ENCODE measurements around the gene PRKCB.

PRKCB gene

GRCh38 chr16:23981429-23982399 lies 145.9 kb downstream of the PRKCB start:
- H3K9me3 ChIP-seq (ENCODE audit: control insufficient read depth, insufficient read depth, low read length), result no peaks in the 10 kb centered on the region
- H3K9ac ChIP-seq (ENCODE audit: low read depth, low read length), result no peak overlapping the region
- no peak overlapping the region for H3K4me3 ChIP-seq (ENCODE audit: low read depth, low read length)
- H3K4me1 ChIP-seq (ENCODE audit: control insufficient read depth, insufficient read depth, low read length), result no peaks in the 10 kb centered on the region
- H3K36me3 ChIP-seq (ENCODE audit: control insufficient read depth, insufficient read depth, low read length), result no peaks in the 10 kb centered on the region
- no peak overlapping the region for H3K27ac ChIP-seq (ENCODE audit: low read depth, low read length)
- H3K27me3 ChIP-seq (ENCODE audit: control insufficient read depth, insufficient read depth, low read length), result no peaks in the 10 kb centered on the region

DNA sequence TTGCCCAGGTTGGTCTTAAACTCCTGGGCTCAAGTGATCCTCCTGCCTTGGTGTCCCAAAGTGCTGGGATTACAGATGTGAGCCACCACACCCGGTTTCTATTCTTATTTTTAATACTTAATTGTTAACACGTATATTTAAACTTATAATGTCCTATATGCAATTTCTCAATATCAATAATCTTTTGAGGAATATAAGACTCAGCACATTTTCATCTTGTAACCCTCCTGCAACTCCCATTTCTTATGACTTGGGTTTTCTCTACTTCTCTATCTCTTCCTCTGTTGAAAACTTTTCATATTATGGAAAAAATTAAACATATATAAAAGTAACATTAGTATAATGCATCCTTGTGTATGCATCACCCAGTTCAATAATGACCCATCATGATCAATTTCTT lies 150.7 kb downstream of the PRKCB start:
- no peaks in the 10 kb centered on the region for H3K4me1 ChIP-seq (ENCODE audit: control insufficient read depth, insufficient read depth, low read length)
- H3K27ac ChIP-seq (ENCODE audit: low read depth, low read length), result no peak overlapping the region
- no peaks in the 10 kb centered on the region for H3K9me3 ChIP-seq (ENCODE audit: control insufficient read depth, insufficient read depth, low read length)
- H3K27me3 ChIP-seq (ENCODE audit: control insufficient read depth, insufficient read depth, low read length), result no peaks in the 10 kb centered on the region
- no peak overlapping the region for H3K9ac ChIP-seq (ENCODE audit: low read depth, low read length)
- no peak overlapping the region for H3K4me3 ChIP-seq (ENCODE audit: low read depth, low read length)
- no peaks in the 10 kb centered on the region for H3K36me3 ChIP-seq (ENCODE audit: control insufficient read depth, insufficient read depth, low read length)

- Histone ChIP-seq H3K4me1 (ENCODE audit: control insufficient read depth, insufficient read depth, low read length) (no peaks in the 10 kb centered on the region), H3K9me3 (ENCODE audit: control insufficient read depth, insufficient read depth, low read length) (no peaks in the 10 kb centered on the region), H3K4me3 (ENCODE audit: low read depth, low read length) (no peak overlapping the region), H3K36me3 (ENCODE audit: control insufficient read depth, insufficient read depth, low read length) (no peaks in the 10 kb centered on the region), H3K27me3 (ENCODE audit: control insufficient read depth, insufficient read depth, low read length) (no peaks in the 10 kb centered on the region), H3K9ac (ENCODE audit: low read depth, low read length) (no peak overlapping the region), H3K27ac (ENCODE audit: low read depth, low read length) (no peak overlapping the region)
Measured at GRCh38 chr16:23987443-23987842, 151.7 kb downstream of the PRKCB start.

DNA sequence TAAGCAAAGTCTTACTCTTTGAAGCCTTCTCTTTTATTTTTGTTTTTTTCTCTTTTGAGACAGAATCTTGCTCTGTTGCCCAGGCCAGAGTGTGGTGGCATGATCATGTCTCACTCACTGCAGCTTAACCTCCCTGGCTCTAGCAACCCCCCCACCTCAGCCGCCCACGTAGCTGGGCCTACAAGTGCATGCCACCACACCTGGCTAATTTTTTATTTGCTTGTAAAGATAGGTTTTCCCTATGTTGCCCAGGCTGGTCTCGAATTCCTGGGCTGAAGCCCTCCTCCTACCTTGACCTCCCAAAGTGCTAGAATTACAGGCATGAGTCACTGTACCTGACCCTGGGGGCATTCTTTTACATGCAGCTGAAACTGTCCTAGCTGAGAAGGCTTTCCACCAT lies 154.7 kb downstream of the PRKCB start:
- H3K4me3 ChIP-seq (ENCODE audit: low read depth, low read length), result no peak overlapping the region
- peaks cover 4% of the 10 kb centered on the region; the same call in 1 of the 2 replicates for H3K4me1 ChIP-seq (ENCODE audit: control insufficient read depth, insufficient read depth, low read length)
- H3K9me3 ChIP-seq (ENCODE audit: control insufficient read depth, insufficient read depth, low read length), result no peaks in the 10 kb centered on the region
- H3K27me3 ChIP-seq (ENCODE audit: control insufficient read depth, insufficient read depth, low read length), result no peaks in the 10 kb centered on the region
- H3K27ac ChIP-seq (ENCODE audit: low read depth, low read length), result no peak overlapping the region
- no peak overlapping the region for H3K9ac ChIP-seq (ENCODE audit: low read depth, low read length)
- no peaks in the 10 kb centered on the region for H3K36me3 ChIP-seq (ENCODE audit: control insufficient read depth, insufficient read depth, low read length)

- no peaks in the 10 kb centered on the region for H3K36me3 ChIP-seq (ENCODE audit: control insufficient read depth, insufficient read depth, low read length)
- no peak overlapping the region for H3K27ac ChIP-seq (ENCODE audit: low read depth, low read length)
- no peak overlapping the region for H3K9ac ChIP-seq (ENCODE audit: low read depth, low read length)
- peaks cover 4% of the 10 kb centered on the region; the same call in 1 of the 2 replicates for H3K4me1 ChIP-seq (ENCODE audit: control insufficient read depth, insufficient read depth, low read length)
- H3K4me3 ChIP-seq (ENCODE audit: low read depth, low read length), result no peak overlapping the region
- no peaks in the 10 kb centered on the region for H3K9me3 ChIP-seq (ENCODE audit: control insufficient read depth, insufficient read depth, low read length)
- no peaks in the 10 kb centered on the region for H3K27me3 ChIP-seq (ENCODE audit: control insufficient read depth, insufficient read depth, low read length)
Measured at GRCh38 chr16:23991066-23991465, 155.3 kb downstream of the PRKCB start.

DNA sequence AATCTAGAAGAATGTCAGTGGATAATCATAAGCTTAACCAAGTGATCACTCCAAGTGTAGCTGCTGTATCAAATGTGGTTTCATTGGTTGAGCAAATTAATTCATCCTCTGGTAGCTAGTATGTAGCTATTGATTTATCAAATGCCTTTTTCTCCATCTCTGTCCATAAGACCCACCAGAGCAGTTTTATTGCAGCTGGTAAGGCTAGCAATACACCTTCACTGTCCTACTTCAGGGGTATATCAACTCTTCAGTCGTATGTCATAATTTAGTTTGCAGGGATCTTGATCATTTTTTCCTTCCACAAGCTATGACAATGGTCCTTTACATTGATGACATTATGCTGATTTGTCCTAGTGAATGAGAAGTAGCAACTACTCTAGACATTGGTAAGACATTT lies 158.8 kb downstream of the PRKCB start:
- H3K36me3 ChIP-seq (ENCODE audit: control insufficient read depth, insufficient read depth, low read length), result no peaks in the 10 kb centered on the region

DNA sequence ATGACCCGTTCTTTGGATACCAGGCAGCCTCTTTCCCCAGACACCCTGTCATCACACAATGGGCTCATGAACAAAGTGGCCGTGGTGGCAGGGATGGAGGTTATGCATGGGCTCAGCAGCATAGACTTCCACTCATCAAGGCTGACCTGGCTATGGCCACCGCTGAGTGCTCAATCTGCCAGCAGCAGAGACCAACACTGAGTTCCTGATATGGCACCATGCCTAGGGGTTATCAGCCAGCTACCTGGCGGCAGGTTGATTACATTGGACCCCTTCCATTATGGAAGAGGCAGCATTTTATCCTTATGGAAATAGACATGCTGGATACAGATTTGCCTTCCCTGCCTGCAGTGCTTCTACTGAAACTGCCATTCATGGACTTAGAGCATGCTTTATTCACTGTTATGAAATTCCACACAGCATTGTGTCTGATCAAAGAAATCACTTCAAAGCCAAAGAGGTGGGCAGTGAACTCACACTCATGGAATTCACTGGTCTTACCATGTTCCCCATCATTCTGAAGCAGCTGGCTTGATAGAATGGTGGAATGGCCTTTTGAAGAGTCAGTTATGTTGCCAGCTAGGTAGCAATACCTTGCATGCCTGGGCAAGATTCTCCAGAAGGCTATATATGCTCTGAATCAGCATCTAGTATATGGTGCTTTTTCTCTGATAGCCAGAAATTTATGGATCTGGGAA lies 160.6 kb downstream of the PRKCB start:
- H3K27me3 ChIP-seq (ENCODE audit: control insufficient read depth, insufficient read depth, low read length), result no peaks in the 10 kb centered on the region
- H3K4me3 ChIP-seq (ENCODE audit: low read depth, low read length), result no peak overlapping the region
- H3K9me3 ChIP-seq (ENCODE audit: control insufficient read depth, insufficient read depth, low read length), result no peaks in the 10 kb centered on the region

More for the DNA sequence above, 158.8 kb downstream of the PRKCB start:
- H3K27me3 ChIP-seq (ENCODE audit: control insufficient read depth, insufficient read depth, low read length), result no peaks in the 10 kb centered on the region
- H3K27ac ChIP-seq (ENCODE audit: low read depth, low read length), result no peak overlapping the region
- H3K4me3 ChIP-seq (ENCODE audit: low read depth, low read length), result no peak overlapping the region
- no peak overlapping the region for H3K9ac ChIP-seq (ENCODE audit: low read depth, low read length)
- peaks cover 4% of the 10 kb centered on the region; the same call in 1 of the 2 replicates for H3K4me1 ChIP-seq (ENCODE audit: control insufficient read depth, insufficient read depth, low read length)
- H3K9me3 ChIP-seq (ENCODE audit: control insufficient read depth, insufficient read depth, low read length), result no peaks in the 10 kb centered on the region

GRCh38 chr16:23998771-23999170 lies 163.0 kb downstream of the PRKCB start:
- H3K36me3 ChIP-seq (ENCODE audit: control insufficient read depth, insufficient read depth, low read length), result no peaks in the 10 kb centered on the region
- no peak overlapping the region for H3K27ac ChIP-seq (ENCODE audit: low read depth, low read length)
- H3K27me3 ChIP-seq (ENCODE audit: control insufficient read depth, insufficient read depth, low read length), result no peaks in the 10 kb centered on the region
- no peak overlapping the region for H3K4me3 ChIP-seq (ENCODE audit: low read depth, low read length)
- H3K4me1 ChIP-seq (ENCODE audit: control insufficient read depth, insufficient read depth, low read length), result no peaks in the 10 kb centered on the region
- no peak overlapping the region for H3K9ac ChIP-seq (ENCODE audit: low read depth, low read length)
- H3K9me3 ChIP-seq (ENCODE audit: control insufficient read depth, insufficient read depth, low read length), result no peaks in the 10 kb centered on the region

More for the DNA sequence above, 160.6 kb downstream of the PRKCB start:
- no peak overlapping the region for H3K27ac ChIP-seq (ENCODE audit: low read depth, low read length)
- no peaks in the 10 kb centered on the region for H3K36me3 ChIP-seq (ENCODE audit: control insufficient read depth, insufficient read depth, low read length)
- no peak overlapping the region for H3K9ac ChIP-seq (ENCODE audit: low read depth, low read length)
- H3K4me1 ChIP-seq (ENCODE audit: control insufficient read depth, insufficient read depth, low read length), result peaks cover 4% of the 10 kb centered on the region; the same call in 1 of the 2 replicates

DNA sequence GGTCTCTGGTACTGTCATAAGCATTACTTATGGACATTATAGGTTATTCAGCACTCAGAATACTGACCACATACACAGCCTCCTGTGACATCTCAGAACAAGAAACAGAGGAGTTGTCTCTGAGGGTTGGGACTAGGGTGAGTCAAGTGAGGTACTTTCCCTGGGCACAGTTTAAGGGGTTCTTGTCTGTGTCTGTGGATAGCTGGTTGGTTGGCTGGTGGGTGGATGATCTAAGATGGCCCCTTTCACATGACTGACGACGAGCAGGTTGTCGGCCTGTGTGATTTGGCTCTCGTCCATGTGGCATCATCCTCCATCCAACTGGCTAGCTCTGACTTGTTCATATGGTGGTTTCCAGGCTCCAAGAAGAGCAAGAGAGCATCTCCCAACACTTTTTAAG lies 163.9 kb downstream of the PRKCB start:
- H3K4me3 ChIP-seq (ENCODE audit: low read depth, low read length), result no peak overlapping the region
- no peaks in the 10 kb centered on the region for H3K9me3 ChIP-seq (ENCODE audit: control insufficient read depth, insufficient read depth, low read length)
- no peaks in the 10 kb centered on the region for H3K36me3 ChIP-seq (ENCODE audit: control insufficient read depth, insufficient read depth, low read length)
- no peaks in the 10 kb centered on the region for H3K4me1 ChIP-seq (ENCODE audit: control insufficient read depth, insufficient read depth, low read length)
- no peak overlapping the region for H3K9ac ChIP-seq (ENCODE audit: low read depth, low read length)
- H3K27ac ChIP-seq (ENCODE audit: low read depth, low read length), result no peak overlapping the region
- H3K27me3 ChIP-seq (ENCODE audit: control insufficient read depth, insufficient read depth, low read length), result no peaks in the 10 kb centered on the region

- Histone ChIP-seq H3K9me3 (ENCODE audit: control insufficient read depth, insufficient read depth, low read length) (no peaks in the 10 kb centered on the region), H3K4me3 (ENCODE audit: low read depth, low read length) (no peak overlapping the region), H3K27ac (ENCODE audit: low read depth, low read length) (no peak overlapping the region), H3K4me1 (ENCODE audit: control insufficient read depth, insufficient read depth, low read length) (no peaks in the 10 kb centered on the region), H3K27me3 (ENCODE audit: control insufficient read depth, insufficient read depth, low read length) (no peaks in the 10 kb centered on the region), H3K9ac (ENCODE audit: low read depth, low read length) (no peak overlapping the region), H3K36me3 (ENCODE audit: control insufficient read depth, insufficient read depth, low read length) (no peaks in the 10 kb centered on the region)
Measured at GRCh38 chr16:24001710-24002109, 165.9 kb downstream of the PRKCB start.

GRCh38 chr16:24002619-24003018 lies 166.8 kb downstream of the PRKCB start:
- Histone ChIP-seq H3K27me3 (ENCODE audit: control insufficient read depth, insufficient read depth, low read length) (no peaks in the 10 kb centered on the region), H3K9ac (ENCODE audit: low read depth, low read length) (no peak overlapping the region), H3K27ac (ENCODE audit: low read depth, low read length) (no peak overlapping the region), H3K4me3 (ENCODE audit: low read depth, low read length) (no peak overlapping the region), H3K9me3 (ENCODE audit: control insufficient read depth, insufficient read depth, low read length) (no peaks in the 10 kb centered on the region), H3K4me1 (ENCODE audit: control insufficient read depth, insufficient read depth, low read length) (no peaks in the 10 kb centered on the region), H3K36me3 (ENCODE audit: control insufficient read depth, insufficient read depth, low read length) (no peaks in the 10 kb centered on the region)

Data from HUES48 (cell line).